Left ventricle myocardium inferior (tissue), 1 donor: ENCODE measurements around the gene ARHGAP4. TPM values are rescaled to one million over a fixed set of nuclear protein-coding genes. Genes with fewer than 3 reads are reported as not detected.

Experiments used
- DNase-seq: peaks from one replicate; pipeline ENCODE4 v3.0.0-alpha.2; 2020
- H3K27ac ChIP-seq: fragments of 200-600 bp; replicated peaks from 2 replicates; pipeline ENCODE4 v1.8.0; 2021
- H3K27me3 ChIP-seq: fragments of 200-600 bp; 2 replicates; pipeline ENCODE4 v1.8.0; 2021; ENCODE audit warnings: low read depth
- H3K36me3 ChIP-seq: fragments of 200-600 bp; 2 replicates; pipeline ENCODE4 v1.8.0; 2021
- H3K4me1 ChIP-seq: fragments of 200-600 bp; 2 replicates; pipeline ENCODE4 v1.8.0; 2021
- H3K4me3 ChIP-seq: fragments of 200-600 bp; 2 replicates; pipeline ENCODE4 v1.8.0; 2021; ENCODE audit warnings: mild to moderate bottlenecking, moderate library complexity
- H3K9me3 ChIP-seq: fragments of 200-600 bp; replicated peaks from 2 replicates; pipeline ENCODE4 v1.8.0; 2021
- intact Hi-C: fragments of 100-400 bp; cut with micrococcal nuclease; formaldehyde crosslinking; loops from one replicate; pipeline ENCODE4 v1.11.0; 2022
- total RNA-seq: library from RNA; stranded (reverse); fragmentation: NEBNext Ultra II Directional; extraction: Animal tissue kit (Norgen Biotek cat#: 25700); gene quantifications from one replicate; pipeline ENCODE4 v1.2.1, GENCODE V29; 2021
- TF ChIP-seq, protein P1 (sequence below): fragments of 200-600 bp; IDR thresholded peaks from 2 replicates; pipeline ENCODE4 v1.8.0; 2021; ENCODE audit warnings: antibody characterized with exemption, mild to moderate bottlenecking, borderline replicate concordance
- donor health status: DM: no; HTN: yes; CAD: no; lungs with severe emphysema.

The ARHGAP4 gene
- total RNA-seq, 1 donor from 2014 or later: 10.0 TPM

DNA sequence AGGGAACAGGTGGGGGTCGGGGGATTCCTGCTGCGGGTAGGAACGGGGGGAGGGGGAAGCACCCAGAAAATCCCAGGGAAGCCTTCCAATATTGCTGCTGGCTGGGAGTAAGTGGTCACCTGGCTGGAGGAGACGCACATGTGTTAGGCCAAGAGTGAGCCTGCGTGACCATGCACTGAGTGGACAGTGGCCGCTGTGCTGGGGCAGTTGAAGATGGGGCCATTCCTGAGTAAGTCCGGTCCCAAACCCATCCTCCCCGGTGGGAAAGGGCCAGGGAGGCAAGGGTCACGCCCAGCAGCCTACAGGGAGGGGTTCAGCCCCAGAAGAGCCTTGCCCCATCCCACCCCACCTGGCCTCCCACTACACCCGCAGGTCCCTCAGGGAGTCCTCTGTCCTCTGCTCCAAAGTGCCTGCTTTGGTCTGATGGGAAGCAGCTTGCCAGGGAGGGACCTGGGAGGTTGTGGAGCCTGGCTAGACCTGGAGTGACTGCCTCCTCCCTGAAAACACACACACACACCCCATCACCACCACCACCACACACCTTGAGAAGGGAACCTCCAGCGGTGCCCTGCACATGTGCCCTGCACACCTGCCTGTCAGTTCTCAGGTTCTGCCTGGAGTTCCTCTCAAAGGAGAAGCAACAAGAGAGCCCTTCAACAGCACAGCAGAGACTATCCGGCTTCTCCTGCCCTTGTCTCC, 46.2 kb downstream of the ARHGAP4 start:
- Histone ChIP-seq H3K27me3 (peaks cover 84% of the 10 kb centered on the region), H3K4me1 (no peaks in the 10 kb centered on the region), H3K27ac (no peak overlapping the region), H3K4me3 (no peak overlapping the region), H3K9me3 (no peaks in the 10 kb centered on the region), H3K36me3 (no peaks in the 10 kb centered on the region)
- DNase-seq: no peak
- intact Hi-C loops: no loop called here
- TF ChIP-seq, protein P1, sequence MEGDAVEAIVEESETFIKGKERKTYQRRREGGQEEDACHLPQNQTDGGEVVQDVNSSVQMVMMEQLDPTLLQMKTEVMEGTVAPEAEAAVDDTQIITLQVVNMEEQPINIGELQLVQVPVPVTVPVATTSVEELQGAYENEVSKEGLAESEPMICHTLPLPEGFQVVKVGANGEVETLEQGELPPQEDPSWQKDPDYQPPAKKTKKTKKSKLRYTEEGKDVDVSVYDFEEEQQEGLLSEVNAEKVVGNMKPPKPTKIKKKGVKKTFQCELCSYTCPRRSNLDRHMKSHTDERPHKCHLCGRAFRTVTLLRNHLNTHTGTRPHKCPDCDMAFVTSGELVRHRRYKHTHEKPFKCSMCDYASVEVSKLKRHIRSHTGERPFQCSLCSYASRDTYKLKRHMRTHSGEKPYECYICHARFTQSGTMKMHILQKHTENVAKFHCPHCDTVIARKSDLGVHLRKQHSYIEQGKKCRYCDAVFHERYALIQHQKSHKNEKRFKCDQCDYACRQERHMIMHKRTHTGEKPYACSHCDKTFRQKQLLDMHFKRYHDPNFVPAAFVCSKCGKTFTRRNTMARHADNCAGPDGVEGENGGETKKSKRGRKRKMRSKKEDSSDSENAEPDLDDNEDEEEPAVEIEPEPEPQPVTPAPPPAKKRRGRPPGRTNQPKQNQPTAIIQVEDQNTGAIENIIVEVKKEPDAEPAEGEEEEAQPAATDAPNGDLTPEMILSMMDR: no peak

DNA sequence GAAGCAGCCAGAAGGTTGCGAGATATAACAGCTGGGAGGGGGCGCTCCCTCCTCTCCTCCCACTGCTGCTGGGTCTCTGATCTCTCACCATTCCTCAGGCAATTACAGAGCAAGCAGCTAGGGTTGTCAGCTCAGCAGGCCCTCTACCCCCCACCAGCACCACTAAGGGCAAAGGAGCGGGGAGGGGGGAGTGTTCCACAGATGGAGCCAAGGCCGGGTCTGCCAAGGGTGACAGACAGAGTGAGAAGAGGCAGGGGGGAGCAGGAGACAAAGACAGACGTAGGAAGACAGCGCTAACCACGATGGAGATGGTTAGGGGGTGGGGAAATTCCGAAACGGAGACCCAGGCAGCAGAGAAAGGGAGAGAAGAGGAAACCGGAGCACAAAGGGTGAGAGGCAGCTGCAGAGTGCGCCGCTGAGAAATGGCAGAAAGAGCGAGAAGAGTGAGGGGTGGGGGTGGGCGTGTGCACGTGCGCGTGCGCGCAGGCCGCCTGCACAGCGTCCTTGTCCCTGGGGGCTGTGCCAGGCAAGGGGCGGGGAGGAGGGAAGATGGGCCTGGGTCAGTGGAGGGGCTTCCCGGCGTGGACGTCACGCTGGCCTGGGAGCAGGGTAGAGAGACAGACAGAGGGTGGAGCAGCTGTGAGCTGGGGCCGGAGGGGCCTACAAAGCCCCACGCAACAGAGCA, 47.0 kb downstream of the ARHGAP4 start:
- intact Hi-C loops: no loop called here
- Histone ChIP-seq H3K27ac (no peak overlapping the region), H3K27me3 (peaks cover 76% of the 10 kb centered on the region), H3K9me3 (no peaks in the 10 kb centered on the region), H3K36me3 (no peaks in the 10 kb centered on the region), H3K4me1 (no peaks in the 10 kb centered on the region), H3K4me3 (no peak overlapping the region)
- TF ChIP-seq, protein P1: no peak
- DNase-seq: no peak

DNA sequence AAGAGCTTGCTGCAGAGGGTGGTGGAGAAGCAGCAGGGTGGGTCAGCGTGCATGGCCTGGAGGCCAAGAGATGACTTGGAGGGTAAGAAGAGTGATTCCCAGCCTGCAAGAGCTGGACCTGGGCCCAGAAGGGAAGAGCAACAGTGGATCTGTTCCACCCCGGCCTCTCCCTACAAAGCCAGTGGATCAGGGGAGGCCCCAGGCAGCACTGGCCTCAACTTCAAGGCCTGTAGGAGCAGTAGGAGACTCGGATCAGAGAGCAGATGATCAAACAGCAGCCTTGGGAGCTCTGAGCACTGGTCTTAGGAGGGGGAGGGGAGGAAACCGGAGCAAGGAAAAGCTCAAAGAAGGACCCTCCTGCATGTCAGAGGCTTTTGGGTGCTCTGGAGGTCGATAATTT, 47.7 kb downstream of the ARHGAP4 start:
- Histone ChIP-seq H3K27me3 (peaks cover 69% of the 10 kb centered on the region), H3K4me1 (no peaks in the 10 kb centered on the region), H3K27ac (no peak overlapping the region), H3K36me3 (no peaks in the 10 kb centered on the region), H3K9me3 (no peaks in the 10 kb centered on the region), H3K4me3 (no peak overlapping the region)
- TF ChIP-seq, protein P1: no peak
- intact Hi-C loops: no loop called here
- no peak for DNase-seq

DNA sequence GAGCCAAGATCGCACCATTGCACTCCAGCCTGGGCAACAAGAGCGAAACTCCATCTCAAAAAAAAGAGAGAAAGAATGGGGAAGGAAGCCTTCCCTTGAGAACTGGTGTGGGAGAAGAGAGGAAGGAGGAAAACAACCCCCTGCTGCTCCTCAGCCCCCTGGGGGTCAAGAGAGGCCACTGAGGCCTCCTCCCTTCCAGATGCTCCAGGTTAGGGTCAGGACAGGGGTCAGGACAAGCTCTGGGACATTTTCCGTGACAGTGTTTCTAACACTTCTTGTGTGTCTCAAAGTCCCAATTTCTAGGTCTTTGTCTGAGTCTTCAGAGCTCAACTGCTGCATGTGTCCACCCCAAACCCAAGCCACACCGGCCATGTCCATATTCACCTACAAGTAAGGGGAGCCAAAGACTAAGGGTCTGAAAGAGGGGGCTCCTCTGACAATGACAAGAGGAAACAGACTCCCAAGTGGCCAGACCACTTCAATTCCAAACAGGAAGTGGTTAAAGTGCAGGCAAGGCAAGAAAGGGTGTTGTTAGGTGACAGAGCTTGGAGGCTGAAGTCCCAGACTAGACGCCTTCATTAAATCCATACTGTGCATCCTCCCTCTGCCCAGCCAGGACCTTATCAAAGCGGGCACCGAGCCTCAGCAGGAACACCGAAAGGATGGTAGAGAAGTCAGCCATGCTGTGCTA, 48.3 kb downstream of the ARHGAP4 start:
- peaks cover 62% of the 10 kb centered on the region for H3K27me3 ChIP-seq
- intact Hi-C loops: no loop called here
- DNase-seq: no peak

DNA sequence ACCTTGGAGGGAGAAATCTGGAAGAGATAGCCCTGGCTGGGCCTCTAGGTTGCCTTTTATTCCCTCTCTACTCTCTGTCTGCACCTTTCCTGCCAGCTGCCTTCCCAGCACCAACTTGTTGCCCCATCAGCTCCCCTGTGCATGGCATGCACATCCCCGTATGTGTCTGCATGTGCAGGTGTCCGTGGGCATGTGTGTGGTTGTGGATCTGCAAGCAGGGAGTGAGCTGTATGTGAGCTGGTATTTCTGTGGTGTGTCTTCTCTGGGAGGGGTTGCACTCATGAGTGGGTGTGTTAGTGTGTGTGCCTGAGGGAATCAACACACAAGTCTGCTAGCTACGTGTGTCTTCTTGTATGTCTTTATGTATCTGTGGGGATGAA, 50.0 kb downstream of the ARHGAP4 start:
- no peak overlapping the region for H3K4me3 ChIP-seq
- TF ChIP-seq, protein P1: no peak
- intact Hi-C loops: no loop called here
- peaks cover 51% of the 10 kb centered on the region for H3K27me3 ChIP-seq
- no peaks in the 10 kb centered on the region for H3K4me1 ChIP-seq
- H3K27ac ChIP-seq: no peak overlapping the region
- no peaks in the 10 kb centered on the region for H3K9me3 ChIP-seq
- H3K36me3 ChIP-seq: no peaks in the 10 kb centered on the region
- DNase-seq: no peak

More for the DNA sequence above, 48.3 kb downstream of the ARHGAP4 start:
- H3K9me3 ChIP-seq: no peaks in the 10 kb centered on the region
- TF ChIP-seq, protein P1: no peak
- no peaks in the 10 kb centered on the region for H3K36me3 ChIP-seq
- no peaks in the 10 kb centered on the region for H3K4me1 ChIP-seq
- no peak overlapping the region for H3K27ac ChIP-seq
- no peak overlapping the region for H3K4me3 ChIP-seq
